HL-60 (cell line): ENCODE data around the gene BACH1.

ENCODE experiments used
- CTCF ChIP-seq: IDR thresholded peaks from one replicate; pipeline ENCODE4 v1.5.1; 2011; ENCODE audit warnings: low read length, control low read depth, inconsistent platforms; ENCODE audit not compliant: insufficient read depth
- POLR2AphosphoS5 ChIP-seq: IDR thresholded peaks from 2 replicates; pipeline ENCODE4 v1.6.1; 2012; ENCODE audit warnings: low read depth
- REST ChIP-seq: IDR thresholded peaks from 2 replicates; pipeline ENCODE4 v1.6.1; 2012; ENCODE audit warnings: low read depth; ENCODE audit not compliant: insufficient replicate concordance
- SPI1 ChIP-seq: IDR thresholded peaks from 2 replicates; pipeline ENCODE4 v1.6.1; 2012; ENCODE audit warnings: low read depth, mild to moderate bottlenecking, borderline replicate concordance

- TF ChIP-seq CTCF: no peak
- TF ChIP-seq REST: no peak
- TF ChIP-seq POLR2AphosphoS5: no peak
- TF ChIP-seq SPI1: no peak
These were observed 88.1 kb downstream of the BACH1 start for GRCh38 chr21:29386803-29387202.
